DMS53 treated with DMSO at 0.1 percent for 48 hours (cell line): ENCODE measurements around the gene SPATA31A5.
"Not testable (repeated sequence)": the region's sequence is repeated elsewhere in the genome, so short reads cannot be mapped to it uniquely, and the experiment has no call there.

Experiments used
- DNase-seq: peaks from one replicate; lab custom pipeline; 2025; ENCODE audit not compliant: unreplicated experiment; lab: John Stamatoyannopoulos, UW

Gene SPATA31A5

GRCh38 chr9:60914107-60914506 lies at the start of gene SPATA31A5:
Gene SPATA31A5, plus strand, starts transcription at chr9:60914407. Its CDS starts 29 bp downstream, at chr9:60914436.
- not testable (repeated sequence) for DNase-seq

- DNase-seq: not testable (repeated sequence)
Measured at GRCh38 chr9:60962990-60963350, 48.8 kb downstream of the SPATA31A5 start.

GRCh38 chr9:60966382-60966781 lies 52.2 kb downstream of the SPATA31A5 start:
- not testable (repeated sequence) for DNase-seq
